HCT116 (cell line): Measurements from ENCODE around the gene PDE1C. TPM values are rescaled to one million over a fixed set of nuclear protein-coding genes. Genes with fewer than 3 reads are reported as not detected.

Experiments
- ATAC-seq: fragments of 200-7000 bp; cut with Tn5 transposase; 2 replicates; pipeline ENCODE4 v1.9.1; 2020; ENCODE audit warnings: mild to moderate bottlenecking, moderate library complexity
- BruUV-seq: library from RNA; stranded (reverse); fragments of 400-500 nt; replicated peaks from 2 replicates; lab custom pipeline; 2021; lab: Mats Ljungman, UMichigan
- CTCF ChIA-PET: fragments of 300-600 bp; sonication (Branson Sonifier 250); formaldehyde crosslinking; loops from one replicate; lab custom pipeline; 2021; ENCODE audit warnings: antibody characterized with exemption; lab: Charles Lee
- POLR2A ChIA-PET: fragments of 300-600, 350-600 bp; sonication (Branson Sonifier 250); formaldehyde crosslinking; loops from one replicate; lab custom pipeline; 2021; ENCODE audit warnings: antibody characterized with exemption; lab: Charles Lee
- RAD21 ChIA-PET, 2 experiments: fragments of 300-600 bp; sonication (Branson Sonifier 250); formaldehyde crosslinking; loops; one replicate each; lab custom pipeline; 2023; ENCODE audit warnings: low total read pairs in 2 of 2; ENCODE audit not compliant: uncharacterized antibody in 2 of 2, unreplicated experiment in 2 of 2, low non-redundant PET in 1 of 2; lab: Charles Lee
- DNase-seq: peaks from one replicate; pipeline ENCODE4 v3.0.0-alpha.2; 2010; ENCODE audit warnings: low read depth, low spot score
- H2AFZ ChIP-seq: fragments of 200-600 bp; shearing (Covaris generic), sonication (generic); 2 replicates; pipeline ENCODE4 v1.6.1; 2017; ENCODE audit warnings: low read depth, mixed run types, mixed read lengths, antibody characterized with exemption, low read length; ENCODE audit not compliant: poor library complexity, severe bottlenecking
- H3K27ac ChIP-seq: 2 replicates; pipeline ENCODE4 v1.5.1; 2012; ENCODE audit warnings: low read depth, low read length
- H3K27me3 ChIP-seq: fragments of 200-600 bp; sonication (generic); 2 replicates; pipeline ENCODE4 v1.6.1; 2016; ENCODE audit warnings: mixed run types, low read length, mixed read lengths; ENCODE audit not compliant: insufficient read depth
- H3K36me3 ChIP-seq, 2 experiments: fragments of 200-500 bp in 1 of 2; fragments of 200-600 bp in 1 of 2; sonication (Bioruptor generic) in 1 of 2; sonication (generic) in 1 of 2; 2 replicates each; pipeline versions ENCODE4 v1.5.1 to v1.6.1; 2014 to 2016; ENCODE audit warnings: low read length in 2 of 2, inconsistent platforms in 1 of 2, mixed read lengths in 1 of 2, mixed run types in 1 of 2; ENCODE audit not compliant: insufficient read depth in 2 of 2, control insufficient read depth in 1 of 2
- H3K4me1 ChIP-seq, 2 experiments: fragments of 200-600 bp in 1 of 2; sonication (generic) in 1 of 2; 2 replicates each; pipeline versions ENCODE4 v1.5.1 to v1.6.1; 2012 to 2017; ENCODE audit warnings: low read length in 2 of 2, inconsistent platforms in 1 of 2, mild to moderate bottlenecking in 1 of 2, mixed read lengths in 1 of 2, mixed run types in 1 of 2, moderate library complexity in 1 of 2; ENCODE audit not compliant: insufficient read depth in 2 of 2, control insufficient read depth in 1 of 2
- H3K4me2 ChIP-seq: fragments of 200-600 bp; sonication (generic); 2 replicates; pipeline ENCODE4 v1.6.1; 2017; ENCODE audit warnings: mixed run types, low read length, mixed read lengths
- H3K4me3 ChIP-seq, 2 experiments: fragments of 200-600 bp in 1 of 2; sonication (generic) in 1 of 2; replicated peaks in 1 of 2; 2 replicates each; pipeline ENCODE4 v1.5.1; 2011 to 2016; ENCODE audit warnings: low read length in 2 of 2, control low read depth in 1 of 2, low read depth in 1 of 2, mild to moderate bottlenecking in 1 of 2, mixed read lengths in 1 of 2, mixed run types in 1 of 2
- H3K79me2 ChIP-seq: fragments of 200-600 bp; sonication (generic); 2 replicates; pipeline ENCODE4 v1.6.1; 2017; ENCODE audit warnings: mild to moderate bottlenecking, mixed run types, low read length, moderate library complexity, mixed read lengths; ENCODE audit not compliant: insufficient read depth
- H3K9ac ChIP-seq: fragments of 200-600 bp; sonication (generic); 2 replicates; pipeline ENCODE4 v1.6.1; 2016; ENCODE audit warnings: low read length, mixed read lengths
- H3K9me2 ChIP-seq: fragments of 200-600 bp; sonication (generic), shearing (Covaris generic); 2 replicates; pipeline ENCODE4 v1.6.1; 2017; ENCODE audit warnings: mixed run types, mild to moderate bottlenecking, moderate library complexity; ENCODE audit not compliant: insufficient read depth
- H3K9me3 ChIP-seq, 2 experiments: fragments of 200-500 bp in 1 of 2; fragments of 200-600 bp in 1 of 2; sonication (Bioruptor generic) in 1 of 2; sonication (generic) in 1 of 2; 2 replicates each; pipeline ENCODE4 v1.6.1; 2014 to 2017; ENCODE audit warnings: low read length in 2 of 2, mixed read lengths in 2 of 2, inconsistent platforms in 1 of 2, low read depth in 1 of 2, mild to moderate bottlenecking in 1 of 2, mixed run types in 1 of 2, moderate library complexity in 1 of 2; ENCODE audit not compliant: control insufficient read depth in 1 of 2, insufficient read depth in 1 of 2
- H4K20me1 ChIP-seq: fragments of 200-600 bp; sonication (generic), shearing (Covaris generic); 2 replicates; pipeline ENCODE4 v1.6.1; 2017; ENCODE audit warnings: mixed run types, mild to moderate bottlenecking, moderate library complexity; ENCODE audit not compliant: insufficient read depth
- CEBPB ChIP-seq: IDR thresholded peaks from 2 replicates; pipeline ENCODE4 v1.6.1; 2012; ENCODE audit warnings: low read depth
- EGR1 ChIP-seq: IDR thresholded peaks from 2 replicates; pipeline ENCODE4 v1.6.1; 2012; ENCODE audit warnings: low read depth
- EZH2 ChIP-seq: fragments of 200-600 bp; sonication (generic); IDR thresholded peaks from 2 replicates; pipeline ENCODE4 v1.6.1; 2017; ENCODE audit warnings: antibody characterized with exemption, mixed run types
- JUND ChIP-seq: IDR thresholded peaks from 2 replicates; pipeline ENCODE4 v1.6.1; 2012
- POLR2A ChIP-seq: IDR thresholded peaks from 2 replicates; pipeline ENCODE4 v1.7.0; 2011; ENCODE audit warnings: borderline replicate concordance; ENCODE audit not compliant: insufficient read depth, insufficient read length; ENCODE audit errors: extremely low read depth
- POLR2AphosphoS5 ChIP-seq: IDR thresholded peaks from 2 replicates; pipeline ENCODE4 v1.6.1; 2011; ENCODE audit warnings: mild to moderate bottlenecking, low read depth, low read length, moderate library complexity
- RAD21 ChIP-seq: IDR thresholded peaks from 2 replicates; pipeline ENCODE4 v1.6.1; 2012; ENCODE audit warnings: low read depth, mild to moderate bottlenecking
- SIN3A ChIP-seq: IDR thresholded peaks from 2 replicates; pipeline ENCODE4 v1.6.1; 2012; ENCODE audit warnings: low read depth
- SP1 ChIP-seq: IDR thresholded peaks from 2 replicates; pipeline ENCODE4 v1.6.1; 2012; ENCODE audit warnings: low read depth
- TCF7L2 ChIP-seq: IDR thresholded peaks from 2 replicates; pipeline ENCODE4 v1.7.0; 2011; ENCODE audit warnings: borderline replicate concordance, inconsistent platforms; ENCODE audit not compliant: insufficient read depth, insufficient read length; ENCODE audit errors: extremely low read depth
- intact Hi-C: fragments of 100-400 bp; cut with micrococcal nuclease; formaldehyde crosslinking; loops from 2 replicates; pipeline ENCODE4 v1.10.0; 2022
- total RNA-seq: library from RNA; stranded (reverse); gene quantifications from one replicate; pipeline ENCODE4 v1.2.1, GENCODE V29; 2021; ENCODE audit not compliant: unreplicated experiment
- TF ChIP-seq, protein P1 (sequence below): IDR thresholded peaks from 2 replicates; pipeline ENCODE4 v1.6.1; 2012; ENCODE audit warnings: low read depth
- TF ChIP-seq, protein P2 (sequence below): IDR thresholded peaks from 2 replicates; pipeline ENCODE4 v1.6.1; 2012
- TF ChIP-seq, protein P3 (sequence below), 3 experiments: fragments of 200-600 bp in 1 of 3; sonication (generic) in 1 of 3; IDR thresholded peaks in 2 of 3; conservative IDR thresholded peaks in 1 of 3; 2 replicates each; pipeline ENCODE4 v1.5.1; 2012 to 2017; ENCODE audit warnings: low read depth in 2 of 3, low read length in 2 of 3, antibody characterized with exemption in 1 of 3, borderline replicate concordance in 1 of 3, control low read depth in 1 of 3, mild to moderate bottlenecking in 1 of 3, mixed read lengths in 1 of 3, mixed run types in 1 of 3, moderate library complexity in 1 of 3; ENCODE audit not compliant: insufficient read depth in 1 of 3

PDE1C gene
- total RNA-seq, 1 experiment from 2014 or later = 0.17 TPM

DNA sequence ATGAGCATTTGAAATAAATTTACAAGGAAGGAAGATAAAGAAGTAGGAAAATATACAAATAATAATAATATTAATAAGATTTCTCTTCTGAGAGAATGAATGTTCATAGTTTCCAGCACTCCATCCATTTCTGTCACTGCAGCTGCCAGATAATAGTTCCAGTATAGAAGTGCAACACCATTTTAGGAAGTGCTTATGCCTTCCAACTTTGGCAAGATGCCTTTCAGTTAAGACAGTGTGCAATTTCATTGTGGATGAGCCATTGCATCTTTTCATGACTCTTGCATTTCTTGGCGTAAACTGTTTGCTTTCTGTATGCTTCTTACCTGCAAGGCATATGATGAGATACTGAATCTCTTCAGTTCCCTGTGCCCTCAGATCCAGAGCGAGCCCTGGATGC, 185.0 kb downstream of the PDE1C start:
- no peaks in the 10 kb centered on the region for H3K9me3 ChIP-seq
- no peak overlapping the region for H3K9ac ChIP-seq
- ChIA-PET CTCF (no interaction called here), POLR2A (no interaction called here), RAD21 (no interaction called here)
- no peaks in the 10 kb centered on the region for H3K36me3 ChIP-seq
- H2AFZ ChIP-seq = no peak overlapping the region
- DNase-seq (no peak), ATAC-seq (no peak)
- no TSS peak for BruUV-seq
- H3K4me1 ChIP-seq = no peaks in the 10 kb centered on the region
- TF ChIP-seq, protein P1, sequence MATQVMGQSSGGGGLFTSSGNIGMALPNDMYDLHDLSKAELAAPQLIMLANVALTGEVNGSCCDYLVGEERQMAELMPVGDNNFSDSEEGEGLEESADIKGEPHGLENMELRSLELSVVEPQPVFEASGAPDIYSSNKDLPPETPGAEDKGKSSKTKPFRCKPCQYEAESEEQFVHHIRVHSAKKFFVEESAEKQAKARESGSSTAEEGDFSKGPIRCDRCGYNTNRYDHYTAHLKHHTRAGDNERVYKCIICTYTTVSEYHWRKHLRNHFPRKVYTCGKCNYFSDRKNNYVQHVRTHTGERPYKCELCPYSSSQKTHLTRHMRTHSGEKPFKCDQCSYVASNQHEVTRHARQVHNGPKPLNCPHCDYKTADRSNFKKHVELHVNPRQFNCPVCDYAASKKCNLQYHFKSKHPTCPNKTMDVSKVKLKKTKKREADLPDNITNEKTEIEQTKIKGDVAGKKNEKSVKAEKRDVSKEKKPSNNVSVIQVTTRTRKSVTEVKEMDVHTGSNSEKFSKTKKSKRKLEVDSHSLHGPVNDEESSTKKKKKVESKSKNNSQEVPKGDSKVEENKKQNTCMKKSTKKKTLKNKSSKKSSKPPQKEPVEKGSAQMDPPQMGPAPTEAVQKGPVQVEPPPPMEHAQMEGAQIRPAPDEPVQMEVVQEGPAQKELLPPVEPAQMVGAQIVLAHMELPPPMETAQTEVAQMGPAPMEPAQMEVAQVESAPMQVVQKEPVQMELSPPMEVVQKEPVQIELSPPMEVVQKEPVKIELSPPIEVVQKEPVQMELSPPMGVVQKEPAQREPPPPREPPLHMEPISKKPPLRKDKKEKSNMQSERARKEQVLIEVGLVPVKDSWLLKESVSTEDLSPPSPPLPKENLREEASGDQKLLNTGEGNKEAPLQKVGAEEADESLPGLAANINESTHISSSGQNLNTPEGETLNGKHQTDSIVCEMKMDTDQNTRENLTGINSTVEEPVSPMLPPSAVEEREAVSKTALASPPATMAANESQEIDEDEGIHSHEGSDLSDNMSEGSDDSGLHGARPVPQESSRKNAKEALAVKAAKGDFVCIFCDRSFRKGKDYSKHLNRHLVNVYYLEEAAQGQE = no peak
- TF ChIP-seq, protein P2, sequence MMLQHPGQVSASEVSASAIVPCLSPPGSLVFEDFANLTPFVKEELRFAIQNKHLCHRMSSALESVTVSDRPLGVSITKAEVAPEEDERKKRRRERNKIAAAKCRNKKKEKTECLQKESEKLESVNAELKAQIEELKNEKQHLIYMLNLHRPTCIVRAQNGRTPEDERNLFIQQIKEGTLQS = no peak
- TF ChIP-seq SIN3A (no peak), EGR1 (no peak), JUND (no peak), POLR2A (no peak), CEBPB (no peak), POLR2AphosphoS5 (no peak), SP1 (no peak), TCF7L2 (no peak), RAD21 (no peak), EZH2 (no peak)
- TF ChIP-seq, protein P3, sequence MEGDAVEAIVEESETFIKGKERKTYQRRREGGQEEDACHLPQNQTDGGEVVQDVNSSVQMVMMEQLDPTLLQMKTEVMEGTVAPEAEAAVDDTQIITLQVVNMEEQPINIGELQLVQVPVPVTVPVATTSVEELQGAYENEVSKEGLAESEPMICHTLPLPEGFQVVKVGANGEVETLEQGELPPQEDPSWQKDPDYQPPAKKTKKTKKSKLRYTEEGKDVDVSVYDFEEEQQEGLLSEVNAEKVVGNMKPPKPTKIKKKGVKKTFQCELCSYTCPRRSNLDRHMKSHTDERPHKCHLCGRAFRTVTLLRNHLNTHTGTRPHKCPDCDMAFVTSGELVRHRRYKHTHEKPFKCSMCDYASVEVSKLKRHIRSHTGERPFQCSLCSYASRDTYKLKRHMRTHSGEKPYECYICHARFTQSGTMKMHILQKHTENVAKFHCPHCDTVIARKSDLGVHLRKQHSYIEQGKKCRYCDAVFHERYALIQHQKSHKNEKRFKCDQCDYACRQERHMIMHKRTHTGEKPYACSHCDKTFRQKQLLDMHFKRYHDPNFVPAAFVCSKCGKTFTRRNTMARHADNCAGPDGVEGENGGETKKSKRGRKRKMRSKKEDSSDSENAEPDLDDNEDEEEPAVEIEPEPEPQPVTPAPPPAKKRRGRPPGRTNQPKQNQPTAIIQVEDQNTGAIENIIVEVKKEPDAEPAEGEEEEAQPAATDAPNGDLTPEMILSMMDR (IDR thresholded peaks at IDR 0.05 in 2 of 3, conservative IDR thresholded peaks at IDR 0.05 in 1 of 3; ENCODE audit: borderline replicate concordance in 1 of 3, insufficient read depth in 1 of 3, low read depth in 2 of 3, low read length in 2 of 3) = no peak
- no peak overlapping the region for H3K4me3 ChIP-seq
- H3K27me3 ChIP-seq = peaks cover 7% of the 10 kb centered on the region; the same call in 1 of the 2 replicates
- H3K4me2 ChIP-seq = no peak overlapping the region
- H3K79me2 ChIP-seq = no peaks in the 10 kb centered on the region
- no peaks in the 10 kb centered on the region for H3K9me2 ChIP-seq
- no peak overlapping the region for H3K27ac ChIP-seq
- H4K20me1 ChIP-seq = no peaks in the 10 kb centered on the region
- intact Hi-C loops = no loop called here
